A673 (cell line): ENCODE results near the gene C10orf90. TPM values are rescaled to one million over a fixed set of nuclear protein-coding genes. Genes with fewer than 3 reads are reported as not detected.

Experiments
- BruUV-seq: library from RNA; stranded (reverse); fragments of 400-500 nt; replicated peaks from 2 replicates; lab custom pipeline; 2021; lab: Mats Ljungman, UMichigan
- CTCF ChIA-PET: fragments of 300-600 bp; sonication (Branson Sonifier 250); formaldehyde crosslinking; loops from one replicate; lab custom pipeline; 2022; ENCODE audit warnings: antibody characterized with exemption; lab: Charles Lee
- POLR2A ChIA-PET: fragments of 300-600 bp; sonication (Branson Sonifier 250); formaldehyde crosslinking; loops from one replicate; lab custom pipeline; 2022; ENCODE audit warnings: antibody characterized with exemption; ENCODE audit not compliant: low non-redundant PET; lab: Charles Lee
- DNase-seq: peaks from one replicate; pipeline ENCODE4 v3.0.0-alpha.2; 2015; ENCODE audit warnings: low spot score
- H3K27ac ChIP-seq: fragments of 200-600 bp; sonication (generic); 2 replicates; pipeline ENCODE4 v1.5.1; 2016; ENCODE audit warnings: mixed run types, low read depth, mild to moderate bottlenecking, mixed read lengths, antibody characterized with exemption, low read length; ENCODE audit not compliant: poor library complexity, severe bottlenecking
- H3K27me3 ChIP-seq: fragments of 200-600 bp; sonication (generic); replicated peaks from 2 replicates; pipeline ENCODE4 v1.6.1; 2017; ENCODE audit warnings: mixed run types, low read depth, mild to moderate bottlenecking, mixed read lengths, antibody characterized with exemption, low read length; ENCODE audit not compliant: insufficient read depth, poor library complexity
- H3K36me3 ChIP-seq: fragments of 200-600 bp; sonication (generic); 2 replicates; pipeline ENCODE4 v1.6.1; 2016; ENCODE audit warnings: mixed run types, mild to moderate bottlenecking, mixed read lengths, antibody characterized with exemption, low read length; ENCODE audit not compliant: insufficient read depth, poor library complexity, severe bottlenecking
- H3K4me1 ChIP-seq: fragments of 200-600 bp; sonication (generic); 2 replicates; pipeline ENCODE4 v1.6.1; 2017; ENCODE audit warnings: mixed run types, mild to moderate bottlenecking, mixed read lengths, antibody characterized with exemption, low read length; ENCODE audit not compliant: insufficient read depth, poor library complexity, severe bottlenecking
- H3K4me3 ChIP-seq: fragments of 200-600 bp; sonication (generic); 2 replicates; pipeline ENCODE4 v1.5.1; 2016; ENCODE audit warnings: low read depth, mixed run types, mild to moderate bottlenecking, mixed read lengths, low read length; ENCODE audit not compliant: poor library complexity, severe bottlenecking
- H3K9me3 ChIP-seq: fragments of 200-600 bp; sonication (generic); 2 replicates; pipeline ENCODE4 v1.6.1; 2016; ENCODE audit warnings: mixed run types, low read depth, mild to moderate bottlenecking, mixed read lengths, antibody characterized with exemption, low read length; ENCODE audit not compliant: poor library complexity, severe bottlenecking
- EZH2 ChIP-seq: fragments of 200-600 bp; sonication (generic); IDR thresholded peaks from 2 replicates; pipeline ENCODE4 v1.6.1; 2017; ENCODE audit warnings: borderline replicate concordance, low read depth, mild to moderate bottlenecking, mixed read lengths, antibody characterized with exemption, low read length; ENCODE audit not compliant: poor library complexity, severe bottlenecking
- intact Hi-C: fragments of 100-400 bp; cut with micrococcal nuclease; formaldehyde crosslinking; loops from one replicate; pipeline ENCODE4 v1.10.0; 2022; ENCODE audit not compliant: unreplicated experiment
- total RNA-seq: library from RNA; stranded (reverse); gene quantifications from 2 replicates; pipeline ENCODE4 v1.2.3, GENCODE V29; 2021
- TF ChIP-seq, protein P1 (sequence below): fragments of 300-800, 200-600 bp; sonication (generic); conservative IDR thresholded peaks from 2 replicates; pipeline ENCODE4 v1.5.1; 2017; ENCODE audit warnings: low read depth, mild to moderate bottlenecking, antibody characterized with exemption, low read length, moderate library complexity, mixed read lengths

C10orf90 gene
- total RNA-seq, 1 experiment from 2014 or later, result not detected

DNA sequence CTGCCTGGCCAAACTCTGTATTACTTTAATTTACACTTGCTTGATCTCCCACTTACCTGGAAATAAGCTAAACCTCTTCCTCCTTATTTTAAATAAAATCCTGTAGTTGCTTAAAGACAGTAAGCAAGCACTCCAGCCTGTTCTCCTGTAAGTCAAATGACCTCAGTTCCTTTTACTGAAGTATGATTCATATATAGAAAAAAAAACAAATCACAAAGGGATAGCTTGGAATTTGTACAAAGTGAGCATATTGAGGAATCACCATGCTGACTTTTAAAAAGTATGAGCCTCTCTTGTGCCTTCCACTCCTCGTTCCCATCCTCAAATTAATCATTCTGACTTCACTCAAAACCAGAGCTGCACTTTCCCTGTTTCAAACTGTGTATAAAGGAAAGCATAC, 52.0 kb downstream of the C10orf90 start:
- intact Hi-C loops, result no loop called here
- ChIA-PET POLR2A (no interaction called here), CTCF (no interaction called here)
- Histone ChIP-seq H3K27ac (no peak overlapping the region), H3K9me3 (no peaks in the 10 kb centered on the region), H3K4me3 (no peak overlapping the region), H3K4me1 (no peaks in the 10 kb centered on the region), H3K36me3 (no peaks in the 10 kb centered on the region), H3K27me3 (no peaks in the 10 kb centered on the region)
- BruUV-seq, result no TSS peak
- no peak for DNase-seq
- no peak for TF ChIP-seq EZH2
- TF ChIP-seq, protein P1, sequence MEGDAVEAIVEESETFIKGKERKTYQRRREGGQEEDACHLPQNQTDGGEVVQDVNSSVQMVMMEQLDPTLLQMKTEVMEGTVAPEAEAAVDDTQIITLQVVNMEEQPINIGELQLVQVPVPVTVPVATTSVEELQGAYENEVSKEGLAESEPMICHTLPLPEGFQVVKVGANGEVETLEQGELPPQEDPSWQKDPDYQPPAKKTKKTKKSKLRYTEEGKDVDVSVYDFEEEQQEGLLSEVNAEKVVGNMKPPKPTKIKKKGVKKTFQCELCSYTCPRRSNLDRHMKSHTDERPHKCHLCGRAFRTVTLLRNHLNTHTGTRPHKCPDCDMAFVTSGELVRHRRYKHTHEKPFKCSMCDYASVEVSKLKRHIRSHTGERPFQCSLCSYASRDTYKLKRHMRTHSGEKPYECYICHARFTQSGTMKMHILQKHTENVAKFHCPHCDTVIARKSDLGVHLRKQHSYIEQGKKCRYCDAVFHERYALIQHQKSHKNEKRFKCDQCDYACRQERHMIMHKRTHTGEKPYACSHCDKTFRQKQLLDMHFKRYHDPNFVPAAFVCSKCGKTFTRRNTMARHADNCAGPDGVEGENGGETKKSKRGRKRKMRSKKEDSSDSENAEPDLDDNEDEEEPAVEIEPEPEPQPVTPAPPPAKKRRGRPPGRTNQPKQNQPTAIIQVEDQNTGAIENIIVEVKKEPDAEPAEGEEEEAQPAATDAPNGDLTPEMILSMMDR, result no peak

DNA sequence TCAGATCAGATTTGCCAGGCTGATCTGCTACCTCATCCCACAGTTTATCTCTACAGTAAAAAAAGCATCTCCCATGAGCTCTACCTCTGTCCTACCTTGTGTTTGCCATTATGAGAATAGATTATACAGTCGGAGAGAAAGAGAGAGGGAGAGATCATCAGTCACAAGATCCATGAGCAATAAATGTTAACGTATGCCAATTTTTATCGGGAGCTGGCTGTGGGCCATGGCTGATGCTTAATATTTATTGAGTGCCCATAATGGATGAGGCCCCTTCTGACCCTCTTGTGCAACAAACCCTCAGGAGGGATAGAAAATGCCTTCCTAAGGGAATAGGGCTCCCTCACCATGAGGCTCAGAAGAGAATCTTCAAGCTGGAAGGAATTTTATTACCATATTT, 52.8 kb downstream of the C10orf90 start:
- POLR2A ChIA-PET, result no interaction called here
- Histone ChIP-seq H3K27me3 (no peaks in the 10 kb centered on the region), H3K4me1 (no peaks in the 10 kb centered on the region), H3K36me3 (no peaks in the 10 kb centered on the region), H3K9me3 (no peaks in the 10 kb centered on the region), H3K27ac (no peak overlapping the region), H3K4me3 (no peak overlapping the region)
- TF ChIP-seq, protein P1, result no peak
- no peak for TF ChIP-seq EZH2
- no TSS peak for BruUV-seq
- intact Hi-C loops, result no loop called here
- no peak for DNase-seq
- CTCF ChIA-PET, result no interaction called here

DNA sequence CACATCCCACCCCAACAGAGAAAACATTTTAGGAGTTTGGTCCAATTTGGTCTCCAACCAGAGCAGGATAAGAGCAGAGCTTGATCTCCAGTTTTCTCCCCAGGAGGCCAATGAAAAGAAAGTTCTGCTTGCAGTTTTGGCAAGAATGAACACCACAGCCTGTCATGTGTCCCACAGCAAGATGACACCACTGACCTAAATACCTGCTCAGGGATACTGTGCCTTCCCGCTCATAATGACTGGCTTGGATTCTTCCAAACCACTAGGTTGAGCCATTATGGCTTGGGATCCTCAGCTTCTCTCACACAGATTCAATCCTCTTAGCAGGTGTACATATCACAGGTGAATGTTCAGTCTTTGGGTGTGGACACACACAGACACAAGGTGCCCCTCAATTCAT, 53.3 kb downstream of the C10orf90 start:
- Histone ChIP-seq H3K9me3 (no peaks in the 10 kb centered on the region), H3K4me3 (no peak overlapping the region), H3K36me3 (no peaks in the 10 kb centered on the region), H3K27me3 (no peaks in the 10 kb centered on the region), H3K27ac (no peak overlapping the region), H3K4me1 (no peaks in the 10 kb centered on the region)
- TF ChIP-seq, protein P1, result no peak
- TF ChIP-seq EZH2, result no peak
- BruUV-seq, result no TSS peak
- intact Hi-C loops, result no loop called here
- POLR2A ChIA-PET, result no interaction called here
- CTCF ChIA-PET, result no interaction called here
- no peak for DNase-seq
